Neuronal stem cell (in vitro differentiated cells): Measurements from ENCODE around the gene TMC8.

Source experiments
- DNase-seq: peaks from one replicate; pipeline ENCODE4 v3.0.0-alpha.2; 2013; ENCODE audit warnings: low spot score
- H2AFZ ChIP-seq: one replicate; pipeline ENCODE4 v1.6.1; 2013; ENCODE audit warnings: mild to moderate bottlenecking, low read length, inconsistent platforms
- H2AK5ac ChIP-seq: 2 replicates; pipeline ENCODE4 v1.6.1; 2013; ENCODE audit warnings: low read depth, mild to moderate bottlenecking, inconsistent platforms, low read length, moderate library complexity, mixed read lengths
- H2BK120ac ChIP-seq: 2 replicates; pipeline ENCODE4 v1.6.1; 2013; ENCODE audit warnings: low read depth, mild to moderate bottlenecking, inconsistent platforms, low read length, moderate library complexity, mixed read lengths
- H2BK12ac ChIP-seq: one replicate; pipeline ENCODE4 v1.6.1; 2013; ENCODE audit warnings: low read length, inconsistent platforms
- H2BK15ac ChIP-seq: 2 replicates; pipeline ENCODE4 v1.6.1; 2013; ENCODE audit warnings: mild to moderate bottlenecking, low read length, inconsistent platforms, mixed read lengths
- H2BK5ac ChIP-seq: one replicate; pipeline ENCODE4 v1.6.1; 2013; ENCODE audit warnings: inconsistent platforms, mild to moderate bottlenecking, low read length, moderate library complexity
- H3K14ac ChIP-seq: one replicate; pipeline ENCODE4 v1.6.1; 2013; ENCODE audit warnings: low read length, inconsistent platforms
- H3K18ac ChIP-seq: 2 replicates; pipeline ENCODE4 v1.6.1; 2013; ENCODE audit warnings: low read length, inconsistent platforms
- H3K23ac ChIP-seq: 2 replicates; pipeline ENCODE4 v1.6.1; 2013; ENCODE audit warnings: low read depth, mild to moderate bottlenecking, mixed read lengths, low read length, inconsistent platforms; ENCODE audit not compliant: poor library complexity
- H3K27ac ChIP-seq: replicated peaks from 3 replicates; pipeline ENCODE4 v1.5.1; 2013; ENCODE audit warnings: low read length, inconsistent platforms
- H3K27me3 ChIP-seq, 3 experiments: 2 replicates each; pipeline ENCODE4 v1.6.1; 2013; ENCODE audit warnings: low read length in 3 of 3, mild to moderate bottlenecking in 2 of 3, inconsistent platforms in 1 of 3, low read depth in 1 of 3, mixed read lengths in 1 of 3, moderate library complexity in 1 of 3; ENCODE audit not compliant: control insufficient read depth in 3 of 3, insufficient read depth in 3 of 3
- H3K36me3 ChIP-seq, 2 donors: replicated peaks in 1 of 2; 2 replicates each; pipeline ENCODE4 v1.6.1; 2013; ENCODE audit warnings: low read length in 2 of 2; ENCODE audit not compliant: control insufficient read depth in 2 of 2, insufficient read depth in 2 of 2
- H3K4ac ChIP-seq: 2 replicates; pipeline ENCODE4 v1.6.1; 2013; ENCODE audit warnings: inconsistent platforms, mild to moderate bottlenecking, low read length, moderate library complexity
- H3K4me1 ChIP-seq, 2 donors: 1 replicate in 1 of 2; 2 replicates in 1 of 2; pipeline ENCODE4 v1.6.1; 2013; ENCODE audit warnings: low read length in 2 of 2, low read depth in 1 of 2; ENCODE audit not compliant: control insufficient read depth in 2 of 2, insufficient read depth in 1 of 2
- H3K4me2 ChIP-seq: one replicate; pipeline ENCODE4 v1.6.1; 2013; ENCODE audit warnings: mild to moderate bottlenecking, low read length, inconsistent platforms; ENCODE audit not compliant: insufficient read depth, poor library complexity, severe bottlenecking
- H3K4me3 ChIP-seq, 2 donors: 2 replicates each; pipeline ENCODE4 v1.5.1; 2013; ENCODE audit warnings: low read length in 2 of 2, mild to moderate bottlenecking in 2 of 2, inconsistent platforms in 1 of 2, moderate library complexity in 1 of 2
- H3K79me1 ChIP-seq: one replicate; pipeline ENCODE4 v1.6.1; 2013; ENCODE audit warnings: low read depth, mild to moderate bottlenecking, inconsistent platforms, low read length, moderate library complexity
- H3K9ac ChIP-seq: one replicate; pipeline ENCODE4 v1.6.1; 2013; ENCODE audit warnings: mild to moderate bottlenecking, low read depth, low read length, inconsistent platforms; ENCODE audit not compliant: poor library complexity
- H3K9me3 ChIP-seq, 2 donors: replicated peaks in 1 of 2; 2 replicates each; pipeline versions ENCODE3 to v1.6.1; 2013; ENCODE audit warnings: low read length in 2 of 2, mild to moderate bottlenecking in 2 of 2, inconsistent platforms in 1 of 2, low read depth in 1 of 2, mixed read lengths in 1 of 2, moderate library complexity in 1 of 2; ENCODE audit not compliant: control insufficient read depth in 2 of 2, insufficient read depth in 1 of 2
- H4K8ac ChIP-seq: one replicate; pipeline ENCODE4 v1.6.1; 2013; ENCODE audit warnings: low read depth, mild to moderate bottlenecking, inconsistent platforms, low read length, moderate library complexity
- H4K91ac ChIP-seq: one replicate; pipeline ENCODE4 v1.6.1; 2013; ENCODE audit warnings: low read length, low read depth, mild to moderate bottlenecking, inconsistent platforms; ENCODE audit not compliant: poor library complexity
- WGBS, 2 donors: extraction: QIAGEN DNeasy Blood & Tissue Kit; methylation state at CpG; one replicate each; pipeline ENCODE4 v1.1.7; 2013; ENCODE audit warnings: missing lambda C conversion rate in 2 of 2, mixed read lengths in 1 of 2; ENCODE audit not compliant: insufficient read length in 2 of 2, insufficient replicate concordance in 1 of 2; ENCODE audit errors: extremely low coverage in 2 of 2; 5-methylcytosine and 5-hydroxymethylcytosine counted together

The TMC8 gene

GRCh38 chr17:78133971-78134898, 3.7 kb downstream of the TMC8 start:
- no peak overlapping the region for H3K4ac ChIP-seq
- H2BK15ac ChIP-seq, result no peak overlapping the region
- peak overlapping the region; percentile 95 for H2BK12ac ChIP-seq
- peak; percentile 54 for DNase-seq
- no peak overlapping the region for H2AFZ ChIP-seq
- H2BK5ac ChIP-seq, result peak overlapping the region; percentile 71
- no peak overlapping the region for H3K4me2 ChIP-seq
- H3K18ac ChIP-seq, result peak overlapping the region; percentile 72
- no peak overlapping the region for H3K27ac ChIP-seq
- peak overlapping the region; percentile 98 for H3K23ac ChIP-seq
- peak overlapping the region; percentile 72 for H2AK5ac ChIP-seq
- H3K4me1 ChIP-seq, result peaks cover 4 to 8% of the 10 kb centered on the region in 2 donors
- H2BK120ac ChIP-seq, result no peak overlapping the region
- peaks cover 6% of the 10 kb centered on the region for H3K79me1 ChIP-seq
- peaks cover 0 to 4% of the 10 kb centered on the region in 2 donors for H3K9me3 ChIP-seq
- peak overlapping the region; percentile 13 for H4K91ac ChIP-seq
- no peak overlapping the region for H3K14ac ChIP-seq
- peak overlapping the region; percentile 32 for H3K9ac ChIP-seq
- no peaks in the 10 kb centered on the region for H3K36me3 ChIP-seq
- no CpG with 5 or more reads among the region's 39 CpGs for WGBS, 2 donors
- no peak overlapping the region for H4K8ac ChIP-seq
- H3K27me3 ChIP-seq, result peaks cover 6 to 50% (median 29%) of the 10 kb centered on the region in 3 experiments
- peak overlapping the region in 1 of 2 donors; percentile 0 for H3K4me3 ChIP-seq

- Histone ChIP-seq H3K4me3 (no peak overlapping the region), H3K27me3 (peaks cover 6 to 43% (median 29%) of the 10 kb centered on the region in 3 experiments), H2AFZ (no peak overlapping the region), H3K9me3 (peaks cover 0 to 4% of the 10 kb centered on the region in 2 donors), H3K9ac (no peak overlapping the region), H4K8ac (no peak overlapping the region), H2BK12ac (no peak overlapping the region), H2AK5ac (peak overlapping the region; percentile 40), H4K91ac (no peak overlapping the region), H3K36me3 (no peaks in the 10 kb centered on the region), H2BK15ac (peak overlapping the region; percentile 75), H3K4me1 (peaks cover 2 to 8% of the 10 kb centered on the region in 2 donors), H3K14ac (no peak overlapping the region), H3K27ac (no peak overlapping the region), H2BK120ac (no peak overlapping the region), H3K4ac (no peak overlapping the region), H3K79me1 (peaks cover 6% of the 10 kb centered on the region), H3K18ac (peak overlapping the region; percentile 17), H3K23ac (peak overlapping the region; percentile 25), H2BK5ac (peak overlapping the region; percentile 71), H3K4me2 (no peak overlapping the region)
- DNase-seq, result no peak
- WGBS, 2 donors, result no CpG with 5 or more reads among the region's 9 CpGs
Observed at GRCh38 chr17:78134899-78135385, 4.4 kb downstream of the TMC8 start.

GRCh38 chr17:78135858-78136500, 5.4 kb downstream of the TMC8 start:
- Histone ChIP-seq H2AFZ (no peak overlapping the region), H3K27me3 (peaks cover 6 to 33% (median 29%) of the 10 kb centered on the region in 3 experiments), H2AK5ac (no peak overlapping the region), H3K23ac (no peak overlapping the region), H3K79me1 (peaks cover 8% of the 10 kb centered on the region), H3K27ac (no peak overlapping the region), H3K4me3 (no peak overlapping the region), H3K4me1 (peaks cover 0 to 6% of the 10 kb centered on the region in 2 donors), H3K4me2 (no peak overlapping the region), H2BK120ac (no peak overlapping the region), H3K9ac (no peak overlapping the region), H3K9me3 (peaks cover 0 to 4% of the 10 kb centered on the region in 2 donors), H4K8ac (no peak overlapping the region), H3K18ac (no peak overlapping the region), H2BK5ac (no peak overlapping the region), H3K14ac (no peak overlapping the region), H3K4ac (no peak overlapping the region), H3K36me3 (no peaks in the 10 kb centered on the region), H4K91ac (peak overlapping the region; percentile 17), H2BK12ac (no peak overlapping the region), H2BK15ac (no peak overlapping the region)
- no peak for DNase-seq
- WGBS, 2 donors, result no CpG with 5 or more reads among the region's 9 CpGs
